ENCODE measurements around the gene SLCO2A1.

Gene SLCO2A1

DNA sequence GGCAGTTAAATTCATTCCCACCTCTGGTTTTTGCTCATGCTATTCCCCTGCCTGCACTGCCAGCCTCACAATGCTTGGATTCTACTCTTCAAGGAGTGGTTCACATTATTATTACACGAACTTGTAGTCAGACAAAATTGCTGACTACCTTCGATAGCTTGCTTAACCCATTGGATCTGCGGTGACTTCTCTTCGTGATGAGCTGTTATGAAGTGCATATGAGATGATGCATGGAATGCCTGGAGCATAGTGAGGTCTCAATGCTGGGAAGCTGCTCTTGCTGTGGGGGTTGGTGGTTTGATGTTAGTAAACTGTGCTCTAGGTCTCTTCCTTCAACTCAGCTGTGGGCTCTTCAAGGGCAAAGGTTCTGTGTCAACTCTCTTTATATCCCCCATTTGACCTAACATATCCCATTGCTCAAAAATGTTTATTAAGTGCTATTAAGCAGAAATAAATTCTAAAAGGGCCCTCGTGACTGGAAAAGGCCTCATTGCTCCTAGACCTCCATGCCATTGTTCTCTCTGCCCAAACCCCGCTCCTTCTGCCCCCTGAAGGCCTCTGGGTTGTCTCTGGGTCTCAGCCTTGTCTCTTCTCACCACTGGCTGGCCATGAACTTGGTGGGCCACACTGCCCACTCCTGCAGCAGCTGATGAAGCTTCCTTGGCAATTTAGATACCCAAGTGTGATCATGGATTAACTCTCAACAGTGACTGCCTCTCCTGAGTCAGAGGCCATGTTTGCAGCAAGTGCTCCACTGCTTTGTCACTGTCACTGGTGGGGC lies 4.5 kb upstream of the SLCO2A1 start:
- no peak for DNase-seq (ENCODE audit: low read depth in 2 of 2)

DNA sequence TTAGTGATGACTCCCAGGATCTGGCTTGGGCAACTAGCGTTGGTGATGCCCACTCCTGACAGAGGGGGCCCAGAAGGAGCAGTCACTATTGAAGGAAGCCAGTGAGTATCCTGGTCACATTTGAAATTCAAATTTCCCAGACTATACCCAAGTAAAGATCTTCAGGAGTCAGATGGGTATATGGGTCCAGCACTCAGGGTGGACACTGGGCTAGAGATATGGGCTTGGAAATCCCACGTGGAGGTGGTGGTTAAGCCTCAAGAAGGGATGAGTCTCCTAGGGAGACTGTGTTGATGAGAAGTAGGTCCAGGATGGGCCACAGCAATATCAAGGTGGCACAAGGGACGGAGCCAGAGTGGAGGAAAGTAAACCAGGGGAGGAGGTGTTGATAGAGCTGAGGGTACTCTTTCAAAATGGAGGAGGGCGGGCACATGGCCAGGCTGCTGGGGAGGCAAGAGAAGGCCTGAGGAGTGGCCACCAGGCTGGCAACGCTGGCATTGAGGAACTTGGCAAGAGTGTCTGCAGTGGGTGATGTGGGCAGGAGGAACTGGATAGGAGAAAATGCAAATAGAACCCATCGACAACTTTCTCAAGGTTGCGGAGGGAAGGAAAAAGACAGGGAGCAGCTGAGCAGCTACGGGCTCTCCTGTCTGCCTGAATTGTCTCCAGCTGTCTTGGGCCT lies 3.7 kb upstream of the SLCO2A1 start:
- no peak for DNase-seq (ENCODE audit: low read depth in 2 of 2)

DNA sequence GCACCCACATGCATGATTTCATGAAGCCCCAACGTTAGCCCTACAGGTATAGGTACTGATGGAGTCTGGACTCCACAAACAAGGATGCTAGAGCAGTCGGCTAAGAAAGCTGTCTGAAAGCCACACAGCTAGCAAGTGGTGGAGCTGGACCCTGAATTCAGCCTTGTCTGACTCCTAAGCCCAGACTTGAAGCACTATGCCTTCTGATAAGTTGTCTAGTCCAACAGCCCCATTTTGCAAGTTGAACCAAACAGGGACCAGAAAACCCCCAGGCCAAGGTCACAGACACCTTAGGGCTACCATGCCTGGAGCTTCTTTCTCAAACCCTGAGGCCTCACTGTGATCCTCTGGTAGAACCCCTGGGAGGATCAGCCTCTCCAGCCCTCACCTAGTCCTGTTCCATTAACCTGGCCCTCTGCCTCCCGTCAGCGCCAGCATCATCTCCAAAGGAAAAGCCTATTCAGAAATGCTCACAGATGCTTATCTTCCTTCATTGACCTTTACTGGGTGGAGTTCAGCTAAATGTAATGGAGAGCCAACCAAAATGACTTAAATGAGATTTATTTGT lies 1.7 kb upstream of the SLCO2A1 start:
- DNase-seq (ENCODE audit: low read depth in 2 of 2), result no peak

DNA sequence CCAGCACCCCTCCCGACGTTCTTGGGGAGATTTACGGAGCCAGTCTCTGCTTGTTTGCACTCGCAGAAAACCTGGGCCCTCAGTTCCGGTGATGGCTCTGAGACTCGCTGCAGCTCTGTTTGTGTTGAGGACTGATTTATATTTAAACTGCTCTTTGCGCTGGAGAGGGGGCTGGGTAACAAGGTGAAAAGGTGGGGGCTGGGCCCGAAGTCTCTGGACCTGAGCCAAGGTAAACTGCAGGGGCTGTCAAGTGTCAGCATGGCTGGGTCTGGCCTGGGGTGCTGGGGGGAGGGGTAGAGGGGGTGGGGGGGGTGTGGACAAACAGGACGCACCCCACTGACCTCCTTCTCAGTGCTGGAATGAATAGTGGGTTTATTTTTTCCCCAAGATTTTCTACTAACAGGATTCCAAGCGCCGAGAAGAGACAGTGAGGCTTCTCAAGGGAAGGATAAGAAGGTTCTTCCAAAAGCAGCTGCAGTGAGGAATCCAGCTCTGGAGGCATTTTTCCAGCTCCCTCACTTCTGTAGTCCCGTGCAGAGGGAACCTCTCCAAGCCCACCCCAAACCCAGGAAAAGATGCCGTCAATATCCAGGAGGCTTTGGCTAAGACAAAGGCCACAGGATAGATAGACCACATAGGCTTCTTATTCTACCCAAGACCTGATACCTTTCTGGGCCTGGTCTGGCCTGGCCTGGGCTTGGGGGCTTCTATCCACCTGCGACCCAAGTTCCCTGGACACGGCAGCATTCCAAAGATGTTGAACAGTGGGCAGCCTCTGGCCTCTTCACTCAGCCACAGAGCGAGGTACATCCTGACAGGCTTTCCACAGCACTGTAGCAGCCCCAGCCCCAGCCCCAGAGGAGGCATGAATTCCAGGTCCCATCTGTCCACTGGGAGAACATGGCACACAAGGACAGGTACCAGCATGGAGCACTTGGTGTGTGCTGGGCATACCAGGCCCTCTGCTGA lies 938 bp upstream of the SLCO2A1 start:
- no peak for DNase-seq (ENCODE audit: low read depth in 2 of 2)

DNA sequence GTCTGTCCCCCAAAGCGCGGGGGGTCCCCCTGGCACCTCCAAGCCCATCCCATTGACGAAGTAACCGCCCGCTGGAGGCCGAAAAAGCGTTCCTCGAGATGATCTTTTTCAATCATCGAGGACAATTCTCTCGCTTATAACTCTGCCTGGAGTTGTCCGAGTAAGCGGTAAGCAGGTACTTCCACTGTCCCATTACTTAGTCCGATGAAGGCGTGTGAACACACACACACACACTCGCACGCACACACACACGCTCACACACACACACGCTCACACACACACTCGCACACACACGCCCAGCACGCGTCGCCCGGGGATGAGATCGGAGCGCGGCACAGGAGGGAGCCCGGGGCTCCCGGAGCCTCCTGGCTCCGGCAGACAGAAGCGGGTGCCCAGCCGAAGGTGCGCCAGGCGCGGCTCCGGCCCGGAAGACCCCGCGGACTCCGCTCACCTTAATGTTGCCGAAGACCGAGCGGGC lies 430 bp downstream of the SLCO2A1 start:
- DNase-seq (ENCODE audit: low read depth in 2 of 2), result no peak

DNA sequence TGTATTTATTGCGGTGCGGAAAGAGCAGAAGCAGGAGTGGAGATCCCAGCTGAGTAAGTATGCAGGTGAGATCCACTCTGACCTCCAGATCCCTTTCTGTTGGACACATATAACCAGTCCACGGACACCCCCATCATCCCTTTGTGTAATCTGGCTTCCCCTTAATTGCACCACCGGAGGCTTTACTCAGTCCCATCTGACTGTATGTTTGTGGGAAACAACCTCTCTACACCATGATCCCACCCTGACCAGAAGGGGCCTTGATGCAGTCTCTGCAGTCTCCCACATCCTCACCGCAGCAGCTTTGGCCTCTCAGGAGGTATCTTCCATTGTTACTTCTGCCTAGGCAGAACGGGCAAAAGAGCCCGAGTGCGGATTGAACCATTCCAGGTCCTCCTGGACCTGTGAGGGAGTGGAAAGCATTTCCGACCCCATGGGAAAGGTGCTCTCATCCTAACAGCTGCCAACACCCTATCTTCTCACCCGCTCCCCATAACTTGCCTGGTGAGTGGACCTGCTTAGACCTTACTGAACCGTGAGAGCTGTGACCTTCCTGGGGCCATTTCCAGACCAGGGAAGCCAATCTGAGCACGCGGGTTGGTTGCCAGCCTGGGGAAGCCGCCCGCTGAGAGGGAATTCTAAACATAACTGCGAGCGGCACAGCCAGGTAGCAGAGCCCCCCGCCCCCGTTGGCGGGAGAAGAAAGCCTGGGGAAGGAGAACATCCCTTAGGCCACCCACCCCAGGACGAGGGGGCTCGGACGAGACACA lies 1.1 kb downstream of the SLCO2A1 start:
- no peak for DNase-seq (ENCODE audit: low read depth in 2 of 2)

DNA sequence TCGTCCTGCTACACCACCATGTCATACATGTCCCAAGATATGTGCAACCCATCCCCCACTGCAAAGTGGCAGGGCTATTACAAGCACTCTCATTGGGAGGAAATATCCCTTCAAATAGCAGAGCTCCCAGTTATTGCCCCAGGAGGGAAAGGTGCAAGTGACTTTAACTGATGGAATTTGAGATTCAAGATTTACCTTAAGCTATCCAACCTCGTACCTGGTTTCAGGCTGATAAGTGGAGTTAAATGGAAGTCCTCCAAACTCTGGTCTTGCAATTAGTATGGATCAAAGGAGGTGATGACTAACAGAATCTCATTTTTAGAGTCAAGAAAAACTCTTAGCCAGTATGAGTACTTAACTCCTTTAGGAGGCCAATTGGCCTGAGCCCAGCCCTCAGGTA lies 2.1 kb downstream of the SLCO2A1 start:
- DNase-seq (ENCODE audit: low read depth in 2 of 2), result no peak

DNA sequence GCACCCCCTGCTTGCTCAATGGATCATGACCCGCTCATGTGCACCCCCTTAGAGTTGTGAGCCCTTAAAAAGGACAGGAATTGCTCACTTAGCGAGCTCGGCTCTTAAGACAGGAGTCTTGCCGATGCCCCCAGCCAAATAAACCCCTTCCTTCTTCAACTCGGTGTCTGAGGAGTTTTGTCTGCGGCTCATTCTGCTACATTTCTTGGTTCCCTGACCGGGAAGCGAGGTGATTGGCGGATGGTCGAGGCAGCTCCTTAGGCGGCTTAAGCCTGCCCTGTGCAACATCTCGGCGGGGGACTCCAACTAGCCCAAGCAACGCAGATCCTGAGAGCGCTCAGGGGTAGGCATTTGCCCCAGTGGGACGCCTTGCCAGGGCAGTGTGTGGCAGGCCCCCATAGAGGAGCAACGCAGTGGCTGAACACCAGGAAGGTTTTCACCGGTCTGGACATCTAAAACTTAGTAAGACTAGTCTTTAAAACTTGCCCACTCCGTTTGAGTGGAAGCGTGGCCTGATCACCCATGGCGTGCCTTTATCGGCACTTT lies 9.5 kb downstream of the SLCO2A1 start:
- DNase-seq (ENCODE audit: low read depth in 2 of 2), result no peak

DNA sequence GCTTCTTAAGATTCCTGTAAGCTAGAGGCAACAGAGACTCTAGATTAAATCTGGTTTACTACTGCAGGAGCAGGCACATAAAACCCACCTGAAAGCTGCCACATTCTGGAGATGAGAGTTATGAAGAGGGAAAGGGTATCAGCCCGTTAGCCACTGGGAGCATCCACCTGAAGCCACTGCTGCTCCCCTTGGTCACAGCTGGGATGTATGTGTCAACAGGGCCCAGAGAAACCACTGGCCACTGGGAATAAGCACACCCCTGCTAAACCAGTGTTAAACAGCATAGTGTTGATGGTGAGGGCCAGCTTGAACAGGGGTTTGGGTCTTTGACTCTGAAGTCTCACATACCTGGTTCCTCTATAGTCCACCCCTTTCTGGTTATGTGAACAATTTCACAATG lies 10.9 kb downstream of the SLCO2A1 start:
- no peak for DNase-seq (ENCODE audit: low read depth in 2 of 2)

DNA sequence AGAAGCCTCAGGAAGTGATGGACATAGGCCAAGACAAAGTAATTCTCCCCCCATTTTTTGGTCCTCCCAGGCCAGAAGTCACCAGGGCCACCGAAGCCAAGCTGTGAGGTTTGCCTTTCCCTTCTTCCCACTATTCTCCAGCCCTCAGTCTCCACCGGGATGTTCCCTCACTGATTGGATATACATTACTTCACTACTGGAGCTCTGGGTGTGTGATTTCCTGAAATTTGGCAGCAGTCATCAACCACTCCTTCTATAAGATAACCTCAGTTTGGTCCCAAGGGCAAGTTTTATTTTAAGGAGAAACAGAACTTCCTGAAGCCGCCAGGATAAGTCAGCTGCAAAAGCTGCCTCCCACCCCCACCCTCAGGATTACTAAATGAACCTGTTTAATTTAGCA lies 11.3 kb downstream of the SLCO2A1 start:
- DNase-seq (ENCODE audit: low read depth in 2 of 2), result no peak

DNA sequence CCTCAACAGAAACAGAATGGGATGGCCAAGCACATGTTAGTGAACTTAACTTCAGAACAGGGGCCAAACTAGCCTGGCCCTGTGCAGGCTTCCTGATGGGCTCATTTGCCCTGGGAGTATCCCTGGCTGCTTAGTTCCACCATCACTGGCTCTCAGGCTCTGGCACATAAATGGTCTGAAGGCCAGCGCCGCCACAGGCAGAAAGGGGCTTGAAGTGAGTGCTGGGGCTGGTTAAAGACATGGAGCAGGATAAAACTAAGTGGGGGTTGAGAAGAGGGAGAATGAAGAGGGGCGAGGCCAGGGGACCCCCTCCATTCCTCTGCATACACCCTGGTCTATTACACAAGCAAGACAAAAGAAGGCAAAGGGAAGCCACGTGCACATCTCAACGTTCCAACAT lies 12.2 kb downstream of the SLCO2A1 start:
- DNase-seq (ENCODE audit: low read depth in 2 of 2), result no peak

DNA sequence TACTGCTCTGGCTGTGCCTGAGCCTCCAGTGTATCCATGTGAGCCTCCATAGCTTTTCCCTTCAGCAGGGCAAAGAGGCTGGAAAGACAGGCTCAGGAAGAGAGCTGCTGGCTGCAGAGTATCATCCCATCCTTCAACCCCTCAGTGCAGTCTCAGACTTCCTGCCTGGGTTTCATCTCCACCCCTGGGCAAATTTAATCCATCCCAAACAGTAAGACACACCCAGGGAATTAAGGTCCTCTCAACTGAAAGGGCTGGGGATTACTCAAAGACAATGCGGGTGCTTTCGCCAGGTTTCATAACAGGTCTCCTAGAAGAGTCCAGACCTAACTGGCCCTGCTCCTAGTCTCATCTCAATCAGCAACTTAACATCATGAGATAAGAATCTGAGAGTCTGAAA lies 15.5 kb downstream of the SLCO2A1 start:
- no peak for DNase-seq (ENCODE audit: low read depth in 2 of 2)

DNA sequence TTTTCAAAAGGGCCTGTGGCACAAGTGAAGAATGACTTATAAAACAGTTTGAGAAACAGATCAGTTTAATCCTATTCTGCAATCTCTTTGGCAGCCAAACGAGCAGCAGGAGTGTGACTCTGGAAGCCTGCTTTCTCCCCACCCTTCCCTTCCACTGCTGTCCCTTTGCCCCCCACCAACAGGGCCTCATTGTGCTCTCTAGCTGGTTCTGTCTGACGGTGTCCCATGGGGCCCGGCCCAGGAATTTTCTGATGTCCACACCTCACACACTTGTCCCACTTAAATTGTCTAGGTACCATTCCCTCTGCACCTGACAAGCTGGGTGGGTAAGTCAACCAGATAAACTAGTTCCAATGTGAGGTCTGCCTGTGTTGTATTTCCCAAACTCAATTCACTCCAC lies 16.4 kb downstream of the SLCO2A1 start:
- DNase-seq (ENCODE audit: low read depth in 2 of 2), result no peak

DNA sequence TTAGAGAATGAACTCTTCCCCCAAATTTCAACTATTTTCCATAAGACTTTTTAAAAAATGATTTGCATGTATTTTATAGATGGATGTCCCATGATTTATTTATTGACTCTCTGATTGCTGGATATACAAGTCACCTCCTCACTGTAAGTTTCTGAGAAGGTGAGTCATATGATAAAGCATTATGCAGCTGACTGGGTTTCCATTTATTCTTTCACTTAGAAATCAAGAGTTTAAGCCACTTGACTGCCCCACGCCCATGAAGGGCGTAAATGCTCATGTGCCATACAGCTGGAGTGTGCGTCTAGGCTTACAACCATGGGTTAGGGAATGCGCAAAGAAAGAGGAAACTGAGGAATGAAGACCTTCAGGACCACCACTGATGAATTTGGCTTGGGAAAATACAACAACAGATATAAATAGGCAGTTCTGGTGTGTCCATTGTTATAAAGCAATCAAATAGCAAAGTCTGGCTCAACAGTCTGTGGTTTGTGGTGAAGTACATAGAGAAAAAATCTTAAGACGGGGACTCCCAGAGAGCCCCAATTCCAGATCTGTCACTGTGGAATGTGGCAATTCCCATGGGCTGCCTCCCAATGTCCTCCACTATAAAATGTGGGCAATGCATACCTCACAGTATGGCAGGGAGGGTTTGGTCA lies 20.3 kb downstream of the SLCO2A1 start:
- no peak for DNase-seq (ENCODE audit: low read depth in 2 of 2)

DNA sequence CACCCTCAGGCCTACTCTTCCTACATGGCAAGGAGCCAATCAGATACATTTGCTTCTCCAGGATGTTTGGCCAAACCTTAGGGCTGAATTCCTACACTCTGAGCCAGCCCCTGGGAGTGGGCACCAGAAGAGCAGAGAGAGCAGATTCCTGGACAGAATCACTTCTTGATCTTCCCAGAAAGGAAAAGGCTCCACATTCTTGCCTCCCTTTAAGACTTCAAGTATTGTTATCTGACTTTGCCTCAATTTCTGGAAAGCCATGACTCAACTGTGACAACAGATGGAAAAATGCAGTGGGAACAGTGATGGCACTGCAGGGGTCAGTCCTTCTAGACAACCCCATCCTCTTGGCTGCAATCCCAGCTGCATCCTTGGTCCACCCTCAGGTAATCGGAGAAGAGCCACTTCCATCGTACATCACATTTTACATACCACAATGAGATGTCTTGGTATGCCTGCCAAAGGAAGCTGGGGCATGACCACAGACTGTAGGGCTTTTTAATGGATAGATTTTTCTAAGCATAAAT lies 21.0 kb downstream of the SLCO2A1 start:
- no peak for DNase-seq (ENCODE audit: low read depth in 2 of 2)

DNA sequence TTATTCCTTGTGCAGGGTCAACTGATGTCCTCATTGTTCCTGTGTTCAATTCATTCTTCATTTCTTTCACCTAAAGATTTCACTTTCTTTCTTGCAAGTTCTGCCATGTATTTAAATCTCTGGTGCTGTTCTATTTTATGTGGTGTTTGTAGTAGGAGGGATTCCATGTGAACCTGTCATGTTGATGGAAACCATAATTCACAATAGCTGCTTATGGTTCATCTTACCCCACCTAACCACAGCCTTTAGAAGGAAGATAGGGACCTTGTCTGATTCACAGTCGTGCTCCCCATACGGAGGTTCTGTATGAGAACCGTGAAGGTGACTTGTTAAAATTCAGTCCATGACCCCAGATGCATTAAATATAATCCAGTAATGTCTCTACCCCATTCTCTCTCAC lies 21.9 kb downstream of the SLCO2A1 start:
- DNase-seq (ENCODE audit: low read depth in 2 of 2), result no peak

DNA sequence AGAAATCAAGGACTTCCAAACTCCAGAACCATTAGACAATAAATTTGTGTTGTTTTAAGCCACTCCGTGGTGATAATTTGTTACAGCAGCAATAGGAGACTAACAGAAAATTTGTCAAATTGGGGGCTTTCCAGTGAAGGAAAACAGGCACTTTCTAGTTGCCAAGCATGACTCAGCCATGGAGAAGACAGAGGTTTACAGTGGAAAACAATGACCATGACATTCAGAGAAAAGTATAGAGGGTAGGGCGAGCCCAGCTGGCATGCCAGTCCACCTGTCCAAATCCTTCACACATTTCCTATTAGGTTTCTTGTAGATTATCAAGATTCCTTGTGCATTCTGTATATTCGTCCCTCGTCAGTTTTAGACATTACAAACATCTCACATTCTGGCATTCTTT lies 24.9 kb downstream of the SLCO2A1 start:
- no peak for DNase-seq (ENCODE audit: low read depth in 2 of 2)

DNA sequence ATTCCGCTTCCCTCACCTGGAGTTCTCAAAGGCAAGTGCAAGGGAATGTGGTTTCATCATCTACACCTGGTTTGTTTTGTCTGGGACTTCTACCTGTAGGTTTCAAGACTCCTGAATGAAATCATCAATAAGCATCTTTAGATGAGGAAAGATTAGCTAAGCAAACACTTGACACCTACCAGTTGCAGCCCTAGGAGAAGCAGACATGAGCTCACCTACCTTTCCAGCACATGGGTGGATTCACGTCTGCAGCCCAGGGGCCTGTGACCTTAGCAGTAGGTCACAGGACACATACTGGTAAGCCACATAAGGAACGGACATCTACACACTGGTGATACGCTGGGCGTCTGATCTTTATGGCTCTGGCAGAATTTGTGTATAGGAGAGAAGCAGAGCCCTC lies 26.7 kb downstream of the SLCO2A1 start:
- DNase-seq (ENCODE audit: low read depth in 2 of 2), result no peak

DNA sequence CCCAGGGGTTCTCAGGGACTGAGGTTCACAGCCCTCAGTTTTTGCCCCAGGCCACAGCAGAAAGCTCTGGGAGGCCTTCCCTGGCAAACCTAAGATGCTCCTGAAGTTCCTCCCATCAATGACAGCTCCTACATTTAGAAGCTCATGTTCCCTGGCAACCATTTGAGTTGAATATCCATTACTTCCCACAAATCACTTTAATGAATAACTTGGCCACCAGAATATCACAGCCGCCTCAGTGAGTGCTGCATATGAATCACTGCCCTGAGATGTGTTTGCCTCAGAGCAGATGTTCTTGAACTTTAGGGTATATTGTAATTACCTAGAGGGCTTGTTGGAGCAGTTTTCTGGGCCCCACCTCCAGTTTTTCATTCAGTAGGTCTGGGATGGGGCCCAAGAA lies 27.4 kb downstream of the SLCO2A1 start:
- DNase-seq (ENCODE audit: low read depth in 2 of 2), result no peak

DNA sequence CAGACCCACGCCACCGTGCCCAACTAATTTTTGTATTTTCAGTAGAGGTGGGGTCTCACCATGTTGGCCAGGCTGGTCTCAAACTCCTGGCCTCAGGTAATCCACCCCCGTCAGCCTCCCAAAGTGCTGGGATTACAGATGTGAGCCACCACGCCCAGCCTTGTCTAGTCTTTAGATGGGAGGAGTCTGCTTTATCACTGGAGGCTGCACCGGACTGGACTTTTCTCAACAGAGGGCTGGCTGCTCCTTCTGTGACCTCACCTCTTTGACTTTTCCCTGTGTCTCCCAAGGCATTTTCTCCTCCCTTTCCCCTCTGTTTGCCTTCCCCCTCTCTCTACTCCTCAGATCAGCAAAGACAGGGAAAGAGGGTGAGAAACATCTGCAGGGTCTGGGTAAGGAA lies 28.5 kb downstream of the SLCO2A1 start:
- no peak for DNase-seq (ENCODE audit: low read depth in 2 of 2)
